Measurements from ENCODE around the gene MTOR.

- TF ChIP-seq EZH2 (IDR thresholded peaks at IDR 0.05; ENCODE audit: insufficient read depth, poor library complexity, severe bottlenecking), result no peak
- TF ChIP-seq EZH2phosphoT487 (IDR thresholded peaks at IDR 0.05; ENCODE audit: insufficient read depth, low read depth), result no peak
Observed at GRCh38 chr1:11157394-11157793, 105.0 kb downstream of the MTOR start.
